Prostate gland (tissue), 2 donors: Measurements from ENCODE around the gene GNAQ.

ENCODE experiments used
- CTCF ChIP-seq, 4 experiments: fragments of 200-600 bp in 2 of 4; fragments of 450-650 bp in 2 of 4; sonication (generic) in 2 of 4; IDR thresholded peaks; 1 replicate in 3 of 4; 2 replicates in 1 of 4; pipeline ENCODE4 v1.5.1; 2016 to 2019; ENCODE audit warnings: antibody characterized with exemption in 4 of 4, mild to moderate bottlenecking in 2 of 4, moderate library complexity in 2 of 4
- POLR2AphosphoS5 ChIP-seq: sonication (generic); formaldehyde crosslinking; IDR thresholded peaks from one replicate; pipeline ENCODE4 v1.6.1; 2017; ENCODE audit warnings: antibody characterized with exemption

GRCh38 chr9:78049484-78049883 is 17.9 kb upstream of the GNAQ start:
- TF ChIP-seq POLR2AphosphoS5 (no peak), CTCF (IDR thresholded peaks at IDR 0.05) (no peak)
